K562 (cell line): Measurements from ENCODE around the gene KIF15. TPM values are rescaled to one million over a fixed set of nuclear protein-coding genes. Genes with fewer than 3 reads are reported as not detected.
A peak's percentile ranks its signal among the peaks of the same experiment; 100 is the strongest.

ENCODE experiments used
- ATAC-seq: fragments of 200-7000 bp; cut with Tn5 transposase; 3 replicates; pipeline ENCODE4 v1.9.1; 2020; ENCODE audit warnings: moderate library complexity
- BruUV-seq: library from RNA; stranded (reverse); fragments of 400-500 nt; replicated peaks from 2 replicates; lab custom pipeline; 2021; lab: Mats Ljungman, UMichigan
- CTCF ChIA-PET: fragments of 300-600 bp; formaldehyde crosslinking; extraction: SDS; loops from one replicate; lab custom pipeline; 2021; ENCODE audit warnings: low intra/inter-chr PET ratio; lab: Yijun Ruan, JAX
- POLR2A ChIA-PET: fragments of 300-600, 350-650 bp; sonication (Branson Sonifier 250); formaldehyde crosslinking; extraction: SDS; loops from one replicate; lab custom pipeline; 2021; ENCODE audit warnings: antibody characterized with exemption, inconsistent platforms; lab: Yijun Ruan, JAX
- DNase-seq, 4 experiments: peaks; one replicate each; pipeline versions ENCODE4 v3.0.0 to v3.0.0-alpha.2; 2011 to 2018; ENCODE audit warnings: low spot score in 3 of 4, mixed read lengths in 3 of 4; ENCODE audit errors: extremely low read depth in 1 of 4
- FAIRE-seq: peaks from 2 replicates; lab custom pipeline; 2011; peaks lifted over from hg19 to GRCh38; lab: Jason Lieb, UNC
- H2AFZ ChIP-seq: 2 replicates; pipeline ENCODE4 v1.6.0; 2011; ENCODE audit warnings: low read depth, low read length, control low read depth, inconsistent platforms
- H3K27ac ChIP-seq: fragments of 200-600 bp; 3 replicates; pipeline ENCODE4 v1.8.0; 2011; ENCODE audit warnings: low read depth, mild to moderate bottlenecking, control low read depth, inconsistent platforms, low read length, moderate library complexity, mixed read lengths; ENCODE audit errors: extremely low read depth
- H3K27me3 ChIP-seq, 2 experiments: fragments of 300-600 bp in 1 of 2; 2 replicates in 1 of 2; 3 replicates in 1 of 2; pipeline versions ENCODE4 v1.6.0 to v1.8.0; 2011; ENCODE audit warnings: inconsistent platforms in 2 of 2, low read length in 2 of 2, mild to moderate bottlenecking in 1 of 2, mixed read lengths in 1 of 2, moderate library complexity in 1 of 2; ENCODE audit not compliant: control insufficient read depth in 2 of 2, insufficient read depth in 2 of 2
- H3K36me3 ChIP-seq: fragments of 300-600 bp; 3 replicates; pipeline ENCODE4 v1.8.0; 2011; ENCODE audit warnings: mild to moderate bottlenecking, low read length, inconsistent platforms; ENCODE audit not compliant: control insufficient read depth, insufficient read depth
- H3K4me1 ChIP-seq, 2 experiments: fragments of 200-600 bp in 1 of 2; replicated peaks in 1 of 2; 2 replicates in 1 of 2; 3 replicates in 1 of 2; pipeline versions ENCODE4 v1.5.1 to v1.8.0; 2011; ENCODE audit warnings: inconsistent platforms in 2 of 2, low read length in 2 of 2, mild to moderate bottlenecking in 1 of 2, mixed read lengths in 1 of 2, moderate library complexity in 1 of 2; ENCODE audit not compliant: control insufficient read depth in 2 of 2, insufficient read depth in 2 of 2
- H3K4me2 ChIP-seq: 2 replicates; pipeline ENCODE4 v1.6.1; 2011; ENCODE audit warnings: low read length, control low read depth, inconsistent platforms, mixed read lengths; ENCODE audit not compliant: insufficient read depth
- H3K4me3 ChIP-seq: fragments of 200-600 bp; sonication (generic), shearing (Covaris generic); 2 replicates; pipeline ENCODE4 v1.5.1; 2016; ENCODE audit warnings: control low read depth, inconsistent platforms
- H3K79me2 ChIP-seq: fragments of 200-600 bp; 3 replicates; pipeline ENCODE4 v1.8.0; 2011; ENCODE audit warnings: low read length, inconsistent platforms; ENCODE audit not compliant: control insufficient read depth, insufficient read depth
- H3K9ac ChIP-seq, 2 experiments: 2 replicates each; pipeline versions ENCODE4 v1.6.0 to v1.6.1; 2011; ENCODE audit warnings: low read depth in 2 of 2, low read length in 2 of 2, control low read depth in 1 of 2, inconsistent platforms in 1 of 2, mild to moderate bottlenecking in 1 of 2, mixed read lengths in 1 of 2; ENCODE audit not compliant: insufficient read depth in 1 of 2
- H3K9me1 ChIP-seq: one replicate; pipeline ENCODE4 v1.6.0; 2011; ENCODE audit warnings: inconsistent platforms, mild to moderate bottlenecking, low read length, moderate library complexity; ENCODE audit not compliant: control insufficient read depth, insufficient read depth
- H3K9me3 ChIP-seq: replicated peaks from 2 replicates; pipeline ENCODE4 v1.5.1; 2011; ENCODE audit warnings: low read depth, low read length, inconsistent platforms; ENCODE audit not compliant: control insufficient read depth, insufficient read depth
- H4K20me1 ChIP-seq: replicated peaks from 2 replicates; pipeline ENCODE4 v1.6.1; 2011; ENCODE audit warnings: low read length, inconsistent platforms, mixed read lengths; ENCODE audit not compliant: control insufficient read depth, insufficient read depth
- FOXA1 ChIP-seq: fragments of 450-650 bp; IDR thresholded peaks from 2 replicates; pipeline ENCODE4 v1.6.1; 2016; ENCODE audit warnings: mild to moderate bottlenecking, borderline replicate concordance
- MCM7 ChIP-seq, 2 experiments: fragments of 450-650 bp; IDR thresholded peaks; 2 replicates each; pipeline ENCODE4 v1.6.1; 2016 to 2018
- MEF2A ChIP-seq: IDR thresholded peaks from 2 replicates; pipeline ENCODE4 v1.6.1; 2011; ENCODE audit warnings: low read depth, mild to moderate bottlenecking, low read length, moderate library complexity; ENCODE audit not compliant: control insufficient read depth
- NFATC3 ChIP-seq: fragments of 450-650 bp; IDR thresholded peaks from 2 replicates; pipeline ENCODE4 v1.6.1; 2017; ENCODE audit warnings: mild to moderate bottlenecking
- PHF8 ChIP-seq: fragments of 200-600 bp; sonication (generic); IDR thresholded peaks from 2 replicates; pipeline ENCODE4 v1.6.1; 2012; ENCODE audit warnings: mixed run types, mild to moderate bottlenecking, inconsistent platforms, low read length, moderate library complexity, borderline replicate concordance
- POLR3G ChIP-seq: IDR thresholded peaks from 2 replicates; pipeline ENCODE4 v1.6.1; 2011; ENCODE audit not compliant: insufficient read length, insufficient replicate concordance; ENCODE audit errors: extremely low read depth
- ZBTB2 ChIP-seq: fragments of 450-650 bp; IDR thresholded peaks from 2 replicates; pipeline ENCODE4 v1.6.1; 2016; ENCODE audit warnings: antibody characterized with exemption
- ZNF592 ChIP-seq: fragments of 450-650 bp; IDR thresholded peaks from 2 replicates; pipeline ENCODE4 v1.6.1; 2017; ENCODE audit warnings: antibody characterized with exemption, mild to moderate bottlenecking
- WGBS: fragments of 100-300 bp; shearing (Covaris generic); methylation state at CpG from one replicate; pipeline ENCODE4 v1.1.6; 2016; ENCODE audit warnings: low coverage, mixed read lengths; ENCODE audit not compliant: insufficient coverage; ENCODE audit errors: missing lambda C conversion rate; 5-methylcytosine and 5-hydroxymethylcytosine counted together
- in situ Hi-C: fragments of 300-500 bp; cut with MboI; formaldehyde crosslinking; loops from 4 replicates; pipeline ENCODE4 v1.15.0; 2018; ENCODE audit warnings: inconsistent platforms, mixed read lengths
- intact Hi-C: fragments of 100-400 bp; cut with micrococcal nuclease; formaldehyde crosslinking; loops from 2 replicates; pipeline ENCODE4 v1.14.2; 2022
- polyA plus RNA-seq, 8 experiments: library from polyadenylated mRNA; depleted of rRNA in 4 of 8; stranded (reverse) in 5 of 8; unstranded in 3 of 8; fragments of >200 nt; fragmentation: Nextera tagmentation in 2 of 8; fragmentation: Illumina TruSeq in 1 of 8; extraction: Ambion mirVana in 2 of 8; extraction: Trizol in 1 of 8; gene quantifications; 2 replicates each; pipeline versions ENCODE4 v1.2.1 to v1.2.3, GENCODE V29; 2011 to 2014; ENCODE audit warnings: inconsistent platforms in 1 of 8, missing spikeins in 1 of 8
- total RNA-seq, 7 experiments: library from RNA; depleted of rRNA in 6 of 7; stranded (reverse); fragments of >200 nt in 6 of 7; fragmentation: Illumina TruSeq in 2 of 7; extraction: Trizol in 2 of 7; gene quantifications; 2 replicates each; pipeline versions ENCODE4 v1.2.1 to v1.2.3, GENCODE V29; 2011 to 2021; ENCODE audit warnings: low replicate concordance in 1 of 7
- TF ChIP-seq, protein P1 (sequence below): fragments of 250-450 bp; sonication (Bioruptor Pico); IDR thresholded peaks from 2 replicates; pipeline ENCODE4 v1.4.0; 2020; ENCODE audit warnings: mild to moderate bottlenecking
- TF ChIP-seq, protein P2 (sequence below), 2 experiments: fragments of 150-350 bp in 1 of 2; IDR thresholded peaks; 2 replicates each; pipeline ENCODE4 v1.6.1; 2012 to 2016; ENCODE audit warnings: low read depth in 2 of 2, low read length in 2 of 2, mild to moderate bottlenecking in 1 of 2, moderate library complexity in 1 of 2

KIF15 gene
- total and polyA plus RNA-seq, 9 of the 15 experiments (the other 6 are each of a cell fraction or from before 2014, with no cell fraction given) = 9.0 to 45.9 (median 26.0) TPM

DNA sequence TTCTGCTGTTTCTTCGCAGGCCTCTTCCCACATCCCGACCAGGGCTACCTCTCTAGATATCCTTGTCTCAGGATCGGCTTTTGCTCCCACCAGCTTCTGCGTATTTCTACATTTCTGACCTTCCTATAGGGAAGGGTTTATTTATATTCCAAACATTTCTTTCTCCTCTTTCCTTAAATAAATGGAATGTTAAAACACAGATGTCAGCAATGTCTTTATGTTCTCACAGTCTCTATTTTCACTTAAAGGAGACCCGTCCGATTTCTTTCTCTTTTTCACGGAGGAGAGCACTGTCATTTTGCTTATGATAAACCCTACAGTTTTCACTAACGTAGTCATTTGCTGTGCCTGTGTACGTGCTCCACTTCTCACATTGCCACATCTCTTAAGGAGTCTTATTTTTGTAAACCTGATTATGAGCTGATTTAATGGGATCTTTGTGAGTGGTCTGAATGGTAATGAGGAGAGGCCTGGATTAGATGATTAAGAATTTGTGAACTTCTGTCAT is 630 bp downstream of the KIF15 start:
- no TSS peak for BruUV-seq
- in situ Hi-C loops = no loop called here
- H3K4me2 ChIP-seq = peak overlapping the region; percentile 100
- CTCF ChIA-PET = no interaction called here
- no peaks in the 10 kb centered on the region for H3K27me3 ChIP-seq
- H3K36me3 ChIP-seq = peaks cover 53% of the 10 kb centered on the region
- H4K20me1 ChIP-seq = no peaks in the 10 kb centered on the region
- H2AFZ ChIP-seq = peak overlapping the region; percentile 89
- POLR2A ChIA-PET = interaction anchor here (0.6 to 2.7 kb wide), 17 partner anchors 8 to 1136 kb away, joined by 3 to 13 read pairs (median 4); partner anchors contain the start of gene ZNF501
- H3K9ac ChIP-seq = peak overlapping the region; percentile 95 to 97
- H3K27ac ChIP-seq = peak overlapping the region; percentile 85
- ATAC-seq (peak; percentile 53), DNase-seq (peak in 2 of 4 experiments; percentile 27 to 37), FAIRE-seq (peak; percentile 6)
- peaks cover 36% of the 10 kb centered on the region for H3K9me3 ChIP-seq
- H3K4me1 ChIP-seq = peaks cover 0 to 4% of the 10 kb centered on the region in 2 experiments; a peak in 3 of 5 replicates
- intact Hi-C loops = loop anchor here (5.0 kb wide), 1 partner anchor 215 kb away; the partner anchor contains the start of genes EXOSC7 and ZDHHC3
- 0% methylated on average over 9 of the region's 9 CpGs for WGBS
- H3K9me1 ChIP-seq = no peaks in the 10 kb centered on the region
- peak overlapping the region; percentile 83 for H3K4me3 ChIP-seq
- H3K79me2 ChIP-seq = peaks cover 92% of the 10 kb centered on the region
- TF ChIP-seq FOXA1 (no peak), NFATC3 (0 out of 2 replicates have a peak, but pooled peaks have one; percentile 28), ZBTB2 (no peak), POLR3G (no peak), MCM7 (IDR thresholded peaks at IDR 0.05) (no peak), MEF2A (0 out of 2 replicates have a peak, but pooled peaks have one; percentile 3), ZNF592 (no peak), PHF8 (no peak)
- TF ChIP-seq, protein P1, sequence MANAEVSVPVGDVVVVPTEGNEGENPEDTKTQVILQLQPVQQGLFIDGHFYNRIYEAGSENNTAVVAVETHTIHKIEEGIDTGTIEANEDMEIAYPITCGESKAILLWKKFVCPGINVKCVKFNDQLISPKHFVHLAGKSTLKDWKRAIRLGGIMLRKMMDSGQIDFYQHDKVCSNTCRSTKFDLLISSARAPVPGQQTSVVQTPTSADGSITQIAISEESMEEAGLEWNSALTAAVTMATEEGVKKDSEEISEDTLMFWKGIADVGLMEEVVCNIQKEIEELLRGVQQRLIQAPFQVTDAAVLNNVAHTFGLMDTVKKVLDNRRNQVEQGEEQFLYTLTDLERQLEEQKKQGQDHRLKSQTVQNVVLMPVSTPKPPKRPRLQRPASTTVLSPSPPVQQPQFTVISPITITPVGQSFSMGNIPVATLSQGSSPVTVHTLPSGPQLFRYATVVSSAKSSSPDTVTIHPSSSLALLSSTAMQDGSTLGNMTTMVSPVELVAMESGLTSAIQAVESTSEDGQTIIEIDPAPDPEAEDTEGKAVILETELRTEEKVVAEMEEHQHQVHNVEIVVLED = no peak
- TF ChIP-seq, protein P2, sequence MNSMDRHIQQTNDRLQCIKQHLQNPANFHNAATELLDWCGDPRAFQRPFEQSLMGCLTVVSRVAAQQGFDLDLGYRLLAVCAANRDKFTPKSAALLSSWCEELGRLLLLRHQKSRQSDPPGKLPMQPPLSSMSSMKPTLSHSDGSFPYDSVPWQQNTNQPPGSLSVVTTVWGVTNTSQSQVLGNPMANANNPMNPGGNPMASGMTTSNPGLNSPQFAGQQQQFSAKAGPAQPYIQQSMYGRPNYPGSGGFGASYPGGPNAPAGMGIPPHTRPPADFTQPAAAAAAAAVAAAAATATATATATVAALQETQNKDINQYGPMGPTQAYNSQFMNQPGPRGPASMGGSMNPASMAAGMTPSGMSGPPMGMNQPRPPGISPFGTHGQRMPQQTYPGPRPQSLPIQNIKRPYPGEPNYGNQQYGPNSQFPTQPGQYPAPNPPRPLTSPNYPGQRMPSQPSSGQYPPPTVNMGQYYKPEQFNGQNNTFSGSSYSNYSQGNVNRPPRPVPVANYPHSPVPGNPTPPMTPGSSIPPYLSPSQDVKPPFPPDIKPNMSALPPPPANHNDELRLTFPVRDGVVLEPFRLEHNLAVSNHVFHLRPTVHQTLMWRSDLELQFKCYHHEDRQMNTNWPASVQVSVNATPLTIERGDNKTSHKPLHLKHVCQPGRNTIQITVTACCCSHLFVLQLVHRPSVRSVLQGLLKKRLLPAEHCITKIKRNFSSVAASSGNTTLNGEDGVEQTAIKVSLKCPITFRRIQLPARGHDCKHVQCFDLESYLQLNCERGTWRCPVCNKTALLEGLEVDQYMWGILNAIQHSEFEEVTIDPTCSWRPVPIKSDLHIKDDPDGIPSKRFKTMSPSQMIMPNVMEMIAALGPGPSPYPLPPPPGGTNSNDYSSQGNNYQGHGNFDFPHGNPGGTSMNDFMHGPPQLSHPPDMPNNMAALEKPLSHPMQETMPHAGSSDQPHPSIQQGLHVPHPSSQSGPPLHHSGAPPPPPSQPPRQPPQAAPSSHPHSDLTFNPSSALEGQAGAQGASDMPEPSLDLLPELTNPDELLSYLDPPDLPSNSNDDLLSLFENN (IDR thresholded peaks at IDR 0.05; ENCODE audit: low read depth in 2 of 2, low read length in 2 of 2) = no peak
